ENCODE measurements around the gene GNG7.

The GNG7 gene

DNA sequence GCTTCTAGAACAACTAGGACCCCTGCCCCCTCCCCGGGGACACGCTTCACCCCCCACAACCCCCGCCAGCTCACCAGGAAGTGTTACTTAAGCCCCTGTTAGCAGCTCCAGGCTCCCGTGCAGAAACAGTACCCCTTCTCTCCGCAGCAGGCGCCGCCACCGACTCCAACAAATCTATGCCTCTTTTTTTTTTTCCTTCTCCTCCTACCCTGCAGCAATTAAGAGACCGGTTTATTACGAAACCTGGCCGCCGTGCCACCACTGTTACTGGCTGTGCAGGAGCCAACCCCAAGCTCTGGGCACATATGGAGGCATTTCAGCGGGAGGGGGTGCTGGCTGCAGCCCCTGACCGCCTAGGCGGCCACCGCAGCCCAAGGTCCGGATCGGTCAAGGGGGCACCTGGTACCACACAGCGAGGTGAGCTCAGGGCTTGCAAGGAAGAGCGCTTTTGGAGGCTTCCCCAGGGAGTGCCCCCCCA is 224.2 kb downstream of the GNG7 start:
- peak overlapping the region; percentile 86 for H3K27ac ChIP-seq
- TF ChIP-seq ZFX (IDR thresholded peaks at IDR 0.05), result no peak
- TF ChIP-seq, protein P1, sequence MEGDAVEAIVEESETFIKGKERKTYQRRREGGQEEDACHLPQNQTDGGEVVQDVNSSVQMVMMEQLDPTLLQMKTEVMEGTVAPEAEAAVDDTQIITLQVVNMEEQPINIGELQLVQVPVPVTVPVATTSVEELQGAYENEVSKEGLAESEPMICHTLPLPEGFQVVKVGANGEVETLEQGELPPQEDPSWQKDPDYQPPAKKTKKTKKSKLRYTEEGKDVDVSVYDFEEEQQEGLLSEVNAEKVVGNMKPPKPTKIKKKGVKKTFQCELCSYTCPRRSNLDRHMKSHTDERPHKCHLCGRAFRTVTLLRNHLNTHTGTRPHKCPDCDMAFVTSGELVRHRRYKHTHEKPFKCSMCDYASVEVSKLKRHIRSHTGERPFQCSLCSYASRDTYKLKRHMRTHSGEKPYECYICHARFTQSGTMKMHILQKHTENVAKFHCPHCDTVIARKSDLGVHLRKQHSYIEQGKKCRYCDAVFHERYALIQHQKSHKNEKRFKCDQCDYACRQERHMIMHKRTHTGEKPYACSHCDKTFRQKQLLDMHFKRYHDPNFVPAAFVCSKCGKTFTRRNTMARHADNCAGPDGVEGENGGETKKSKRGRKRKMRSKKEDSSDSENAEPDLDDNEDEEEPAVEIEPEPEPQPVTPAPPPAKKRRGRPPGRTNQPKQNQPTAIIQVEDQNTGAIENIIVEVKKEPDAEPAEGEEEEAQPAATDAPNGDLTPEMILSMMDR (conservative IDR thresholded peaks at IDR 0.05), result no peak; the same call in 1 of the 2 replicates

DNA sequence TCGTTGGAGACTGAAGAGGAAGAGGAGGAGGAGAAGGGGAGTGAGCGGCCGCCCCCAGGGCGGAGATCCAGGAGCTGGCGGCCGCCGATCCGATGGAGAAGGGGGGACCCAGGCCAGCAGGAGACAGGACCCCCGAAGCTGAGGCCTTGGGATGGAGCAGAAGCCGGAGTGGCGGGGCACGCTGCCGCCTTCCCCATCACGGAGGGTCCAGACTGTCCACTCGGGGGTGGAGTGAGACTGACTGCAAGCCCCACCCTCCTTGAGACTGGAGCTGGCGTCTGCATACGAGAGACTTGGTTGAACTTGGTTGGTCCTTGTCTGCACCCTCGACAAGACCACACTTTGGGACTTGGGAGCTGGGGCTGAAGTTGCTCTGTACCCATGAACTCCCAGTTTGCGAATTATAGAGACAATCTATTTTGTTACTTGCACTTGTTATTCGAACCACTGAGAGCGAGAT is 224.7 kb downstream of the GNG7 start:
- TF ChIP-seq, protein P1 (conservative IDR thresholded peaks at IDR 0.05), result no peak
- no peak for TF ChIP-seq ZFX (IDR thresholded peaks at IDR 0.05)
- peak overlapping the region; percentile 86 for H3K27ac ChIP-seq

GRCh38 chr19:2477141-2477710 is 225.3 kb downstream of the GNG7 start:
- H3K27ac ChIP-seq, result peak overlapping the region; percentile 86

DNA sequence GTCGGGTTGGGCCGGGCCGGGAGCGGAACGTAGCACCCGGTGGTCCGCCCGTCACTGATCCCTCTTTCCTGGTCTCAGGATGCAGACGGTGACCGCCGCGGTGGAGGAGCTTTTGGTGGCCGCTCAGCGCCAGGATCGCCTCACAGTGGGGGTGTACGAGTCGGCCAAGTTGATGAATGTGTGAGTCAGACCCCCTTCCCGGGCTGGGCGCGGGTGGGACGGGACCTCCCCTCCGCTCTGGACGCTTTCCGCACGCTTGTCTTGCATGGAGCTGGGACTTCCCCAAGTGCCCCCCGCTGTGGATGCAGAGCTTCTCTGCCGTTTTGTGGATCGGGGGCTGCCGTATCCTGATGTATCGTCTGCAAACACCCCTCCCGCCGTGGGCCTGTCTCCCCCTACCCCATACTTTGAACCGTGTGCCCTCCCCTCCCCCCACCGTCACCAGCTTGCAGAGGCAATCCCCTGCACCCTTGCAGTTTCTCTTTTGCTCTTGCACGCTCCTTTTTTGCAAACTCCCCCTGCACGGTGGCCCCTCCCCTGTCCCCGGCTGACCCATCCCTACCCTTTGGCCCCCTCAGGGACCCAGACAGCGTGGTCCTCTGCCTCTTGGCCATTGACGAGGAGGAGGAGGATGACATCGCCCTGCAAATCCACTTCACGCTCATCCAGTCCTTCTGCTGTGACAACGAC is 225.9 kb downstream of the GNG7 start:
- no peak for TF ChIP-seq ZFX (IDR thresholded peaks at IDR 0.05)
- TF ChIP-seq, protein P1 (conservative IDR thresholded peaks at IDR 0.05), result no peak
- peak overlapping the region; percentile 86 for H3K27ac ChIP-seq

More at GRCh38 chr19:2477141-2477710, 225.3 kb downstream of the GNG7 start:
- TF ChIP-seq ZFX (IDR thresholded peaks at IDR 0.05), result no peak
- TF ChIP-seq, protein P1 (conservative IDR thresholded peaks at IDR 0.05), result no peak

DNA sequence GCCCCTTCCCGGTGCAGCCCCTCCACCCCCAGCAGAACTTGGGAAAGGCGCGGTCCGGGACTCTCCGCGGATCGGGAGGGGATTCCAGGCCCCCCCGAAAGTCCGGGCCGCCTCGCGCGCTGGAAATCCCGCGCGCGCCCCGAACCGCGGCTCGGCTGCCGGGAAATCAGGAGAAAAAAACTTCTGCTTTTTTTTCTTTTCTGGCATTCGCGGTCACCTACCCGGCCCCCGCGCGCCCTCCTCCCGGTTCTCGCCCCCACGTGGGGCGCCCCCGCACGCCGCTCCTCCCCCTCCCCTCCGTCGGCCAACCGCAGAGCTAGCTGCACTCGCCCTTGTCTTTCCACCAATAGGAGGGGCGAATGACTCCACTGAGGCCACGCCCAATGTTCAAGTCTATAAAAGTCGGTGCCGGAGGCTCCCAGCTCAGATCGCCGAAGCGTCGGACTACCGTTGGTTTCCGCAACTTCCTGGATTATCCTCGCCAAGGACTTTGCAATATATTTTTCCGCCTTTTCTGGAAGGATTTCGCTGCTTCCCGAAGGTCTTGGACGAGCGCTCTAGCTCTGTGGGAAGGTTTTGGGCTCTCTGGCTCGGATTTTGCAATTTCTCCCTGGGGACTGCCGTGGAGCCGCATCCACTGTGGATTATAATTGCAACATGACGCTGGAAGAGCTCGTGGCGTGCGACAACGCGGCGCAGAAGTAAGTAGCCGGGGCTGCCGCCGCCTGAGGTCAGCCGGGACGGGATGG is 226.6 kb downstream of the GNG7 start, which contains the start of gene GADD45B:
Gene GADD45B (plus strand): TSS at position 426 of the 749 bp plus-strand sequence. CDS start 232 bp downstream, at position 658.
- H3K27ac ChIP-seq, result peak within 1 kb of the TSS; percentile 86
- TF ChIP-seq, protein P1 (conservative IDR thresholded peaks at IDR 0.05), result no peak
- TF ChIP-seq ZFX (IDR thresholded peaks at IDR 0.05), result no peak

- H3K27ac ChIP-seq, result peak overlapping the region; percentile 86
- TF ChIP-seq ZFX (IDR thresholded peaks at IDR 0.05), result no peak
- TF ChIP-seq, protein P1 (conservative IDR thresholded peaks at IDR 0.05), result no peak
Measured at GRCh38 chr19:2475018-2475701, 227.3 kb downstream of the GNG7 start.

Data from C4-2B (cell line).